Gastrocnemius medialis (tissue), 4 donors: Measurements from ENCODE around the gene SCN10A. TPM values are rescaled to one million over a fixed set of nuclear protein-coding genes. Genes with fewer than 3 reads are reported as not detected.

Experiments used
- ATAC-seq, 2 donors: fragments of 150-250 bp; one replicate each; pipeline ENCODE4 v1.9.1; 2016
- DNase-seq, 2 donors: peaks; one replicate each; pipeline ENCODE4 v3.0.0-alpha.2; 2019
- H3K27ac ChIP-seq, 4 donors: fragments of 200-600 bp; sonication (generic); 1 replicate in 1 of 4; 2 replicates in 3 of 4; pipeline ENCODE4 v1.5.1; 2016 to 2018; ENCODE audit warnings: mild to moderate bottlenecking in 2 of 4, moderate library complexity in 1 of 4
- H3K27me3 ChIP-seq, 3 donors: fragments of 200-600 bp; sonication (generic) in 2 of 3; 1 replicate in 1 of 3; 2 replicates in 2 of 3; pipeline versions ENCODE4 v1.5.1 to v1.6.0; 2016 to 2019; ENCODE audit warnings: mild to moderate bottlenecking in 1 of 3, moderate library complexity in 1 of 3
- H3K36me3 ChIP-seq, 2 donors: fragments of 200-600 bp; sonication (generic) in 1 of 2; one replicate each; pipeline ENCODE4 v1.5.1; 2017 to 2018
- H3K4me1 ChIP-seq, 2 donors: fragments of 200-600 bp; sonication (generic) in 1 of 2; one replicate each; pipeline ENCODE4 v1.5.1; 2016 to 2017; ENCODE audit warnings: mild to moderate bottlenecking in 2 of 2
- H3K4me3 ChIP-seq, 4 donors: fragments of 200-600 bp; sonication (generic) in 3 of 4; 1 replicate in 1 of 4; 2 replicates in 3 of 4; pipeline ENCODE4 v1.5.1; 2016 to 2019; ENCODE audit warnings: mild to moderate bottlenecking in 2 of 4
- H3K9me3 ChIP-seq, 3 donors: fragments of 200-600 bp; sonication (generic) in 2 of 3; 1 replicate in 1 of 3; 2 replicates in 2 of 3; pipeline ENCODE4 v1.5.1; 2016 to 2019
- POLR2A ChIP-seq, 2 donors: fragments of 450-650 bp; IDR thresholded peaks; one replicate each; pipeline ENCODE4 v1.6.1; 2017; ENCODE audit warnings: antibody characterized with exemption in 2 of 2, mild to moderate bottlenecking in 2 of 2, moderate library complexity in 2 of 2
- in situ Hi-C, 4 donors: fragments of 200-750 bp; cut with MboI; loops; one replicate each; pipeline versions ENCODE4 v1.15.0 to v1.8.0; 2017; ENCODE audit warnings: low sequenced_read_pairs in 4 of 4
- intact Hi-C: fragments of 100-400 bp; cut with DNase I; formaldehyde crosslinking; loops from one replicate; pipeline ENCODE4 v1.15.1; 2023; ENCODE audit warnings: low total_unique reads
- total RNA-seq, 4 donors: library from RNA; depleted of rRNA; stranded (reverse); fragments of >200 nt; gene quantifications; one replicate each; pipeline versions ENCODE4 v1.1.0 to v1.2.3, GENCODE V29; 2016
- TF ChIP-seq, protein P1 (sequence below), 5 experiments: fragments of 450-650 bp in 3 of 5; fragments of 200-600 bp in 2 of 5; sonication (generic) in 2 of 5; IDR thresholded peaks in 4 of 5; conservative IDR thresholded peaks in 1 of 5; 1 replicate in 4 of 5; 2 replicates in 1 of 5; pipeline ENCODE4 v1.5.1; 2016 to 2019; ENCODE audit warnings: antibody characterized with exemption in 5 of 5, mild to moderate bottlenecking in 3 of 5, moderate library complexity in 3 of 5

SCN10A gene
- total RNA-seq, 4 donors from 2014 or later = not detected

DNA sequence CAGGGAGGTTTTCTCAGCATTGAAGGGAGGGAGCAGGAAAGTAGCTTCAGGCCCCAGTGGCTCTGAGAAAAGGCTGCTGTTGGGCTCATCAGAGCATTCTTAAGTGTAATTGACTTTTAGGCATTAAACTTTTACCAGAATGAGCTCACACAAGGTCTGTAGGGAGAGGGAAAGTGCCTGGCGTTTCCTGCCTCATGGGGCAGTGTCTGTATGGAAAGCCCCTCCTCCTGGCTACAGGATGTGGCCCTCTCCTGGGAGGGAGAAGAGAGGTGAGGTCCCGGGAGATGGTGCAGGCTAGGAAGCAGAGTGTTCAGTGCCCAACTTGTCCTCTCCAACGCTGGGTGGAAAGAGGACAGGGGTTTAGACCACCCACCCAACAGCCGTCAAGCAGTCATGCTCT is 21.3 kb upstream of the SCN10A start:
- Histone ChIP-seq H3K9me3 (no peaks in the 10 kb centered on the region), H3K4me1 (peaks cover 0 to 4% of the 10 kb centered on the region in 2 donors), H3K27ac (no peak overlapping the region), H3K36me3 (no peaks in the 10 kb centered on the region), H3K4me3 (no peak overlapping the region), H3K27me3 (no peaks in the 10 kb centered on the region)
- DNase-seq (no peak), ATAC-seq (no peak)
- no peak for TF ChIP-seq POLR2A (IDR thresholded peaks at IDR 0.05)
- TF ChIP-seq, protein P1, sequence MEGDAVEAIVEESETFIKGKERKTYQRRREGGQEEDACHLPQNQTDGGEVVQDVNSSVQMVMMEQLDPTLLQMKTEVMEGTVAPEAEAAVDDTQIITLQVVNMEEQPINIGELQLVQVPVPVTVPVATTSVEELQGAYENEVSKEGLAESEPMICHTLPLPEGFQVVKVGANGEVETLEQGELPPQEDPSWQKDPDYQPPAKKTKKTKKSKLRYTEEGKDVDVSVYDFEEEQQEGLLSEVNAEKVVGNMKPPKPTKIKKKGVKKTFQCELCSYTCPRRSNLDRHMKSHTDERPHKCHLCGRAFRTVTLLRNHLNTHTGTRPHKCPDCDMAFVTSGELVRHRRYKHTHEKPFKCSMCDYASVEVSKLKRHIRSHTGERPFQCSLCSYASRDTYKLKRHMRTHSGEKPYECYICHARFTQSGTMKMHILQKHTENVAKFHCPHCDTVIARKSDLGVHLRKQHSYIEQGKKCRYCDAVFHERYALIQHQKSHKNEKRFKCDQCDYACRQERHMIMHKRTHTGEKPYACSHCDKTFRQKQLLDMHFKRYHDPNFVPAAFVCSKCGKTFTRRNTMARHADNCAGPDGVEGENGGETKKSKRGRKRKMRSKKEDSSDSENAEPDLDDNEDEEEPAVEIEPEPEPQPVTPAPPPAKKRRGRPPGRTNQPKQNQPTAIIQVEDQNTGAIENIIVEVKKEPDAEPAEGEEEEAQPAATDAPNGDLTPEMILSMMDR (IDR thresholded peaks at IDR 0.05 in 4 of 5, conservative IDR thresholded peaks at IDR 0.05 in 1 of 5) = no peak
- intact Hi-C loops = no loop called here
- in situ Hi-C loops = no loop called here

DNA sequence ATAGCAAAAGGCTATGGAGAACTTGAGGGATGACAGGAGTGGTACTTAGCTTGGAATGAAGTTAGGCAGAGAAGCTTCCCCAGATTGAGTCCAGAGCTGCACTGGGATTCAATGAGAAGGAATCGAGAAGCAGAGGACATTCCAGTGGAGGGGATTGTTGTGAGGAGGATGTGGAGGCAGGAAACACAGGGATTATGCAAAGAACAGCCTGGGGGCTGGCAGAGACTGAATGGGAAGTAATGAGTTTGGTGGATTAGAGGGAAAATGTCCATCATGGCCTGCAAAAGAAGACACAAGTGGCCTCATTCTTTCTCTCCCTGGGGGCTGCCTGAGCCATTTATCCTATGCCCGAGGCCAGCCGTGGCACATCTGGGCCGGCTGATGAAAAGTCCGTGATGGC is 20.5 kb upstream of the SCN10A start:
- no peaks in the 10 kb centered on the region for H3K36me3 ChIP-seq
- no peak for TF ChIP-seq POLR2A (IDR thresholded peaks at IDR 0.05)
- TF ChIP-seq, protein P1 (IDR thresholded peaks at IDR 0.05 in 4 of 5, conservative IDR thresholded peaks at IDR 0.05 in 1 of 5) = no peak
- in situ Hi-C loops = no loop called here
- DNase-seq = no peak
- no peaks in the 10 kb centered on the region for H3K9me3 ChIP-seq
- H3K4me1 ChIP-seq = peaks cover 0 to 4% of the 10 kb centered on the region in 2 donors
- no peaks in the 10 kb centered on the region for H3K27me3 ChIP-seq
- no peak for ATAC-seq
- intact Hi-C loops = no loop called here
- H3K4me3 ChIP-seq = no peak overlapping the region
- no peak overlapping the region for H3K27ac ChIP-seq

DNA sequence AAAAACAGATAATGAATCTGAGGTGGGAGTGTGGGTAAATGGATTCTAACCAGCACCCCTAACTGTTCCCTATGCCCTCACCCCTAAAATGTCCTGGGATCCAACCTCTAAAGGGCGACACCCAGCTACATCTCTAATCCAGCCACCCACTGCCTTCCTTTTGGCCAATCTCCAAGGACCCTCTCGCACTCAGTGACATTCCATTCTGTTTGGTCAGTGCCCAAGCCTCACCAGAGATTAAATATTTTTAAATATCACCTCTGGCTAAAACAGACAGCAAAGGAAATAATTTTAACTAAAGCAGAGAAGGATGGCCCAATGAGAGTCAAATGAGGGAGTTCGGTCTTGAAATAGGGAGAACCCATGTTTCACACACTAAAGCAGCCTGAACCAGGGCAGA is 19.9 kb upstream of the SCN10A start:
- intact Hi-C loops = no loop called here
- DNase-seq (no peak), ATAC-seq (no peak)
- H3K4me3 ChIP-seq = no peak overlapping the region
- H3K27ac ChIP-seq = no peak overlapping the region
- H3K36me3 ChIP-seq = no peaks in the 10 kb centered on the region
- TF ChIP-seq, protein P1 (IDR thresholded peaks at IDR 0.05 in 4 of 5, conservative IDR thresholded peaks at IDR 0.05 in 1 of 5) = no peak
- no peak for TF ChIP-seq POLR2A (IDR thresholded peaks at IDR 0.05)
- H3K9me3 ChIP-seq = no peaks in the 10 kb centered on the region
- in situ Hi-C loops = no loop called here
- H3K4me1 ChIP-seq = peaks cover 0 to 4% of the 10 kb centered on the region in 2 donors
- H3K27me3 ChIP-seq = no peaks in the 10 kb centered on the region

DNA sequence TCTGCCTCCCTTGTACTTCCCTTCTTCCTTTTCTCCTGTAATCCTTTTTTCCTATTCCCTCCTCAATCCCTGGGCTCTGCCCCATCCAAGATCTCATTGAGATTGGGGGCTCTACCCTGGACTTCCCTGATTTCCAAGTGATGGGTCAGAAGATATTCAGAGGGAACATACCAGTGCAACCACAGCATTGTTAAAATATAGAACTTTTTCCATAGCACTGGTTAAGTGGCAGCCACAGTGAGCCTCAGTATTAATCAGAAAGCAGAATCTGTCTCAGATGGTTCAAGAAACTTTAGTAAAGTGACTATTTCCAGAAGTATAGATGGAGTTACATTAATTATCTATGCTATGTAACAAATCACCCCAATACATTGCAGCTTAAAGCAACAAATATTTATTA is 18.7 kb upstream of the SCN10A start:
- Histone ChIP-seq H3K4me1 (peaks cover 0 to 4% of the 10 kb centered on the region in 2 donors), H3K4me3 (no peak overlapping the region), H3K27me3 (no peaks in the 10 kb centered on the region), H3K27ac (peak overlapping the region in 2 of 4 donors; percentile 25 to 35), H3K36me3 (no peaks in the 10 kb centered on the region), H3K9me3 (no peaks in the 10 kb centered on the region)
- DNase-seq = no peak
- TF ChIP-seq POLR2A (IDR thresholded peaks at IDR 0.05) = no peak
- TF ChIP-seq, protein P1 (IDR thresholded peaks at IDR 0.05 in 4 of 5, conservative IDR thresholded peaks at IDR 0.05 in 1 of 5) = no peak
- intact Hi-C loops = no loop called here
- in situ Hi-C loops = no loop called here
- no peak for ATAC-seq

DNA sequence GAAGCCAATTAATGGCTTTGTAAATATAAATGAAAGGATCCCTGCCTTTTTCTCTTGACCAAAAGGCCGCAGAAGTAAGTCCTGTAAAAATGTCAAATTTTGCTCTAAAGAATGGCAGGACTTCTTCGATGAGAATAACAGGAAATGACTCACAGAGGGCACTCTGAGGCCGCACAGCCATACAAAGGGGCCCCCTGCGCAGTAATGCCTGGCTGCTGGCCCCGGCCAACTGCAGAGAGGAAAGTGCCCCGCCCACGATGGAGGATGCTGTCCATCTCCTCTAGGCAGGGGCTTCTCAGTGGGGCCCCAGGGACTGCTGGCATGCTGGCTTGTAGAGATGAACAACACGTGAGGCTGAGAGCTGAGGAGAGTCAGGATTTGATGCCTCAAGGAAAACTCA is 18.1 kb upstream of the SCN10A start:
- Histone ChIP-seq H3K27ac (peak overlapping the region in 2 of 4 donors; percentile 25 to 35), H3K9me3 (no peaks in the 10 kb centered on the region), H3K4me3 (no peak overlapping the region), H3K36me3 (no peaks in the 10 kb centered on the region), H3K4me1 (peaks cover 0 to 4% of the 10 kb centered on the region in 2 donors), H3K27me3 (no peaks in the 10 kb centered on the region)
- DNase-seq = peak; percentile 18 to 22
- ATAC-seq = no peak
- in situ Hi-C loops (no loop called here), intact Hi-C loops (no loop called here)
- TF ChIP-seq, protein P1 (IDR thresholded peaks at IDR 0.05 in 4 of 5, conservative IDR thresholded peaks at IDR 0.05 in 1 of 5) = no peak
- no peak for TF ChIP-seq POLR2A (IDR thresholded peaks at IDR 0.05)
